ENCODE results near the gene VWDE.
"Not testable (repeated sequence)": the region's sequence is repeated elsewhere in the genome, so short reads cannot be mapped to it uniquely, and the experiment has no call there.

Gene VWDE

DNA sequence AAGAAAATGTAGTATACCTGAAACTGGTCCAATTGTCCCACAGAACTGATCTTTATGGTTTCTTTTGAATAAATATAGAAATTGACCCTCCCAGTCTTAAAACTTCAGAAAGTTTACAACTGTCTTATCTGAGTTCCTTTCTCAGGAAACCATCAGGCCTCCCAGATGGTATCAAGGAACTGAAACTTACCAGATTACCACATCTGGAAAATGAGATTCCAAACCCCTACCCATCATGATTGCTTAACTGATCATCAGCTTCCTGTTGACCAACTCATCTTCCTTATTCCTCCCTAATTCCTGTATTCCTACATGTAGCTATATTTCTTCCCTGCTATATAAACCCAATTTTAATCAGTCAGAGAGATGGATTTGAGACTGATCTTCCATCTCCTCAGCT lies 5.5 kb downstream of the VWDE start:
- no peaks in the 10 kb centered on the region for H3K36me3 ChIP-seq (ENCODE audit: insufficient read depth, low read length)
- no peak overlapping the region for H3K4me2 ChIP-seq (ENCODE audit: low read length)
- H3K4me3 ChIP-seq (ENCODE audit: low read length) = no peak overlapping the region
- H3K9me3 ChIP-seq (replicated peaks; ENCODE audit: low read length) = no peaks in the 10 kb centered on the region
- H3K9ac ChIP-seq (ENCODE audit: low read depth, low read length) = no peak overlapping the region
- no peaks in the 10 kb centered on the region for H3K27me3 ChIP-seq (ENCODE audit: control insufficient read depth, insufficient read depth, low read length)
- H3K4me1 ChIP-seq (ENCODE audit: control insufficient read depth, insufficient read depth, low read length) = peaks cover 2% of the 10 kb centered on the region

DNA sequence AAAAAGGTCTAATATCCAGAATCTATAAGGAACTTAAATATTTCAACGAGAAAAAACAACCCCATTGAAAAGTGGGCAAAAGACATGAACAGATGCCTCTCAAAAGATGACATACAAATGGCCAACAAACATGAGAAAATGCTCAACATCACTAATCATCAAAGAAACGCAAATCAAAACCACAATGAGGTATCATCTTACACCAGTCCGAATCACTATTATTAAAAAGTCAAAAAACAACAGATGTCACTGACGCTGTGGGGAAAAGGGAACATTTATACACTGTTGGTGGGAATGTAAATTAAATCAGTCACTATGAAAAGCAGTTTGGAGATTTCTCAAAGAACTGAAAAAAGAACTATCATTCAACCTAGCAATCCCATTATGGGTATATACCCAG lies 6.0 kb downstream of the VWDE start:
- Histone ChIP-seq H3K9ac (ENCODE audit: low read depth, low read length) (no peak overlapping the region), H3K4me2 (ENCODE audit: low read length) (no peak overlapping the region), H3K36me3 (ENCODE audit: insufficient read depth, low read length) (no peaks in the 10 kb centered on the region), H3K4me3 (ENCODE audit: low read length) (no peak overlapping the region), H3K27me3 (ENCODE audit: control insufficient read depth, insufficient read depth, low read length) (no peaks in the 10 kb centered on the region), H3K9me3 (replicated peaks; ENCODE audit: low read length) (no peaks in the 10 kb centered on the region), H3K4me1 (ENCODE audit: control insufficient read depth, insufficient read depth, low read length) (no peaks in the 10 kb centered on the region)

DNA sequence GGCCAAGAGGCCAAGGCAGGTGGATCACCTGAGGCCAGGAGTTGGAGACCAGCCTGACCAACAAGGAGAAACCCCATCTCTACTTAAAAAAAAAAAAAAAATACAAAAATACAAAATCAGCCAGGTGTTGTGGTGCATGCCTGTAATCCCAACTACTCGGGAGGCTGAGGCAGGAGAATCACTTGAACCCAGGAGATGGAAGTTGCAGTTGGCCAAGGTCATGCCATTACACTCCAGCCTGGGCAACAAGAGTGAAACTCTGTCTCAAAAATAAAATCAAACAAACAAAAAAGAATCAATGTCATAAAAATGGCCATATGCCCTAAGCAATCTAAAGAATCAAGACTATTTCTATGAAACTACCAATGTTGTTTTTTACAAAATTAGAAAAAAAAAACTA lies 7.0 kb downstream of the VWDE start:
- not testable (repeated sequence) for H3K36me3 ChIP-seq (ENCODE audit: insufficient read depth, low read length); H3K9me3 ChIP-seq (replicated peaks; ENCODE audit: low read length); H3K9ac ChIP-seq (ENCODE audit: low read depth, low read length); H3K4me1 ChIP-seq (ENCODE audit: control insufficient read depth, insufficient read depth, low read length); H3K4me3 ChIP-seq (ENCODE audit: low read length); H3K27me3 ChIP-seq (ENCODE audit: control insufficient read depth, insufficient read depth, low read length); H3K4me2 ChIP-seq (ENCODE audit: low read length)

- H3K27me3 ChIP-seq (ENCODE audit: control insufficient read depth, insufficient read depth, low read length) = no peaks in the 10 kb centered on the region
- no peaks in the 10 kb centered on the region for H3K36me3 ChIP-seq (ENCODE audit: insufficient read depth, low read length)
- no peaks in the 10 kb centered on the region for H3K9me3 ChIP-seq (replicated peaks; ENCODE audit: low read length)
- no peak overlapping the region for H3K4me3 ChIP-seq (ENCODE audit: low read length)
- H3K4me2 ChIP-seq (ENCODE audit: low read length) = no peak overlapping the region
- H3K9ac ChIP-seq (ENCODE audit: low read depth, low read length) = no peak overlapping the region
- H3K4me1 ChIP-seq (ENCODE audit: control insufficient read depth, insufficient read depth, low read length) = no peaks in the 10 kb centered on the region
These were observed 11.6 kb downstream of the VWDE start for GRCh38 chr7:12391922-12392615.

DNA sequence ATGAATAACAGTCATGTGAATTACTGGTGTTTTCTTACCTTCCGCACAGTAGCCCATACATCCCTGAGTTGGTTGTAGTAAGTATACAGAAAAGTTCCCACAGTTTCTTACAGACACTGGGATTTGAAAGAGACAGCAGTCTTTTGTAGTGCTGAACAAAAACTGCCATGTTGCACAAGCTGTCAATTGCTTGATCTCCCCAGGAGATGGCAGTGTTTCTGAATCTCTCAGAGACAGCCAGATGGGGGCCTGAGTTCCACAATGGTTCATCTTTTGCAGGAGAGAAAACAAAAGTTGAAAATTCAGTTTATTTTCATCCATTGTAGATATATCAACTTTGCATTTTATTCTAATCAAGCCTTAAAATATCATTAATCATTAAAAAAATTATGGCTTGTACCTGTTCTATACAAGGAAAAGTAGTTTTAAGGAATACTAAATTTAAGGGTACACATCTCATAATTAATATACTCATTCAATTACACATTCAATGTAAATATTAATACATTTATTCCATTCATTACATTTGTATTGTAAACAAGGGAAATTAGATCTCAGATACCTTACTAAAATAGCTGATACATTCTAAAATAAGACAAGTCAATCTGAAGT lies 14.5 kb downstream of the VWDE start:
- Histone ChIP-seq H3K9ac (ENCODE audit: low read depth, low read length) (no peak overlapping the region), H3K4me2 (ENCODE audit: low read length) (no peak overlapping the region), H3K27me3 (ENCODE audit: control insufficient read depth, insufficient read depth, low read length) (no peaks in the 10 kb centered on the region), H3K9me3 (replicated peaks; ENCODE audit: low read length) (no peaks in the 10 kb centered on the region), H3K36me3 (ENCODE audit: insufficient read depth, low read length) (no peaks in the 10 kb centered on the region), H3K4me1 (ENCODE audit: control insufficient read depth, insufficient read depth, low read length) (no peaks in the 10 kb centered on the region), H3K4me3 (ENCODE audit: low read length) (no peak overlapping the region)

- Histone ChIP-seq H3K9me3 (replicated peaks; ENCODE audit: low read length) (no peaks in the 10 kb centered on the region), H3K4me2 (ENCODE audit: low read length) (no peak overlapping the region), H3K4me1 (ENCODE audit: control insufficient read depth, insufficient read depth, low read length) (no peaks in the 10 kb centered on the region), H3K27me3 (ENCODE audit: control insufficient read depth, insufficient read depth, low read length) (no peaks in the 10 kb centered on the region), H3K4me3 (ENCODE audit: low read length) (no peak overlapping the region), H3K36me3 (ENCODE audit: insufficient read depth, low read length) (no peaks in the 10 kb centered on the region), H3K9ac (ENCODE audit: low read depth, low read length) (no peak overlapping the region)
These were observed 17.3 kb downstream of the VWDE start for GRCh38 chr7:12386313-12386740.

- no peaks in the 10 kb centered on the region for H3K9me3 ChIP-seq (replicated peaks; ENCODE audit: low read length)
- no peaks in the 10 kb centered on the region for H3K4me1 ChIP-seq (ENCODE audit: control insufficient read depth, insufficient read depth, low read length)
- H3K27me3 ChIP-seq (ENCODE audit: control insufficient read depth, insufficient read depth, low read length) = no peaks in the 10 kb centered on the region
- H3K36me3 ChIP-seq (ENCODE audit: insufficient read depth, low read length) = no peaks in the 10 kb centered on the region
- no peak overlapping the region for H3K4me2 ChIP-seq (ENCODE audit: low read length)
- no peak overlapping the region for H3K4me3 ChIP-seq (ENCODE audit: low read length)
- no peak overlapping the region for H3K9ac ChIP-seq (ENCODE audit: low read depth, low read length)
These were observed 18.3 kb downstream of the VWDE start for GRCh38 chr7:12385364-12385786.

GRCh38 chr7:12383377-12383776 lies 20.3 kb downstream of the VWDE start:
- no peaks in the 10 kb centered on the region for H3K4me1 ChIP-seq (ENCODE audit: control insufficient read depth, insufficient read depth, low read length)
- no peaks in the 10 kb centered on the region for H3K9me3 ChIP-seq (replicated peaks; ENCODE audit: low read length)
- no peaks in the 10 kb centered on the region for H3K27me3 ChIP-seq (ENCODE audit: control insufficient read depth, insufficient read depth, low read length)

DNA sequence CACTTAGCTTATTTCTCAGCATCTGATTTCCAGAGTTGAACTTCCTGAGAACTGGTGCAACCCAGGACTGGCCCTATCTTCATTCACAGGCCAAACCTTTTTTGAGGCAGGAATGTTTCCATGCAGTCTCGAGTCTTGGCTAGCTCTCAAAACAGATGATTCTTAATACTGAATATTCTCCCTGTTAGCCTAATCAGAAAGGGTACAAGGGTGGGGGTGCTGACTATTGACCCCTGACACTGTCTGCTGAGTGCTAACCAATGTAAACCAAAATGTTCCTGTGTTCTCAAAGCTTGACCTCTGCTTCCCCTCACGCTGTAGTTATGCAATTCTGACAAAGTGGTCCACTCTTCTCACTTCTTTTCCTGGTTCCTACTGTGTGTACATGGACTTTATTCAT lies 25.3 kb downstream of the VWDE start:
- no peak overlapping the region for H3K4me3 ChIP-seq (ENCODE audit: low read length)
- H3K27me3 ChIP-seq (ENCODE audit: control insufficient read depth, insufficient read depth, low read length) = no peaks in the 10 kb centered on the region
- no peak overlapping the region for H3K9ac ChIP-seq (ENCODE audit: low read depth, low read length)
- no peaks in the 10 kb centered on the region for H3K4me1 ChIP-seq (ENCODE audit: control insufficient read depth, insufficient read depth, low read length)
- H3K36me3 ChIP-seq (ENCODE audit: insufficient read depth, low read length) = no peaks in the 10 kb centered on the region
- no peaks in the 10 kb centered on the region for H3K9me3 ChIP-seq (replicated peaks; ENCODE audit: low read length)
- H3K4me2 ChIP-seq (ENCODE audit: low read length) = no peak overlapping the region

More at GRCh38 chr7:12383377-12383776, 20.3 kb downstream of the VWDE start:
- H3K4me2 ChIP-seq (ENCODE audit: low read length) = no peak overlapping the region
- H3K9ac ChIP-seq (ENCODE audit: low read depth, low read length) = no peak overlapping the region
- H3K4me3 ChIP-seq (ENCODE audit: low read length) = no peak overlapping the region
- H3K36me3 ChIP-seq (ENCODE audit: insufficient read depth, low read length) = no peaks in the 10 kb centered on the region

DNA sequence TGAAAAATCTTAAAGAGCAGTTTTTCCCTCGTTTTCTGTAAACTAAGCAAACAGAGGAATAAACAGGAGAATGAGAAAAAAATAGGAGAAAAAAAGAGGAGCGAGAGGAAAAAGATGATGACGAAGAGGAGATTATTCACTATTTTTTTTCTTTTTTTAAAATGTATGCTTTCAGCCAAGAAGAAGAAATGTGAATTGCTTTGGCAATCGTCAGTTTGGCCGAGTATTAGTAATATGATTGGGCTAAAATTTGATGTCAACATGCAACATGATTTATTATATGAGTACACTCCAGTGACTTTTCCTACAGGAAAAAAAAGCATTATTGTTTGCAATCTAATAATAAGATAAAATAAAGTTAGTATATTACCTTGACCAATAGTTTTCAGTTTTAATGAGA lies 26.3 kb downstream of the VWDE start:
- Histone ChIP-seq H3K4me1 (ENCODE audit: control insufficient read depth, insufficient read depth, low read length) (no peaks in the 10 kb centered on the region), H3K27me3 (ENCODE audit: control insufficient read depth, insufficient read depth, low read length) (no peaks in the 10 kb centered on the region), H3K9me3 (replicated peaks; ENCODE audit: low read length) (no peaks in the 10 kb centered on the region), H3K9ac (ENCODE audit: low read depth, low read length) (no peak overlapping the region), H3K4me3 (ENCODE audit: low read length) (no peak overlapping the region), H3K36me3 (ENCODE audit: insufficient read depth, low read length) (no peaks in the 10 kb centered on the region), H3K4me2 (ENCODE audit: low read length) (no peak overlapping the region)

- Histone ChIP-seq H3K9me3 (replicated peaks; ENCODE audit: low read length) (no peaks in the 10 kb centered on the region), H3K4me1 (ENCODE audit: control insufficient read depth, insufficient read depth, low read length) (no peaks in the 10 kb centered on the region), H3K4me3 (ENCODE audit: low read length) (no peak overlapping the region), H3K27me3 (ENCODE audit: control insufficient read depth, insufficient read depth, low read length) (no peaks in the 10 kb centered on the region), H3K4me2 (ENCODE audit: low read length) (no peak overlapping the region), H3K36me3 (ENCODE audit: insufficient read depth, low read length) (no peaks in the 10 kb centered on the region), H3K9ac (ENCODE audit: low read depth, low read length) (no peak overlapping the region)
These were observed 29.9 kb downstream of the VWDE start for GRCh38 chr7:12373580-12374263.

GRCh38 chr7:12370249-12370648 lies 33.4 kb downstream of the VWDE start:
- Histone ChIP-seq H3K4me3 (ENCODE audit: low read length) (no peak overlapping the region), H3K9ac (ENCODE audit: low read depth, low read length) (no peak overlapping the region), H3K4me2 (ENCODE audit: low read length) (no peak overlapping the region), H3K27me3 (ENCODE audit: control insufficient read depth, insufficient read depth, low read length) (no peaks in the 10 kb centered on the region), H3K4me1 (ENCODE audit: control insufficient read depth, insufficient read depth, low read length) (no peaks in the 10 kb centered on the region), H3K36me3 (ENCODE audit: insufficient read depth, low read length) (no peaks in the 10 kb centered on the region), H3K9me3 (replicated peaks; ENCODE audit: low read length) (no peaks in the 10 kb centered on the region)
